ENCODE measurements around the gene IGF2.
"Not testable (repeated sequence)": the region's sequence is repeated elsewhere in the genome, so short reads cannot be mapped to it uniquely, and the experiment has no call there.

Gene IGF2

GRCh38 chr11:2136209-2136951 lies 2.8 kb downstream of the IGF2 start:
- DNase-seq: peak; percentile 21

GRCh38 chr11:2135648-2136201 lies 3.5 kb downstream of the IGF2 start:
- no peak for DNase-seq

- no peak for DNase-seq
Measured at GRCh38 chr11:2135018-2135569, 4.1 kb downstream of the IGF2 start.

- no peak for DNase-seq
Measured at GRCh38 chr11:2134022-2135010, 4.9 kb downstream of the IGF2 start.

GRCh38 chr11:2133241-2134021 lies 5.8 kb downstream of the IGF2 start:
- DNase-seq: peak; percentile 43

- DNase-seq: peak; percentile 21
Measured at GRCh38 chr11:2132874-2133240, 6.3 kb downstream of the IGF2 start.

- DNase-seq: no peak
Measured at GRCh38 chr11:2132246-2132645, 6.9 kb downstream of the IGF2 start.

- DNase-seq: no peak
Measured at GRCh38 chr11:2131371-2132236, 7.6 kb downstream of the IGF2 start.

- DNase-seq: no peak
Measured at GRCh38 chr11:2130881-2131352, 8.3 kb downstream of the IGF2 start.

GRCh38 chr11:2129699-2130366 lies 9.4 kb downstream of the IGF2 start:
- no peak for DNase-seq

GRCh38 chr11:2129308-2129698 lies 9.9 kb downstream of the IGF2 start:
- DNase-seq: no peak

- no peak for DNase-seq
Measured at GRCh38 chr11:2128511-2129307, 10.5 kb downstream of the IGF2 start.

GRCh38 chr11:2128130-2128510 lies 11.1 kb downstream of the IGF2 start:
- DNase-seq: no peak

GRCh38 chr11:2127482-2128129 lies 11.6 kb downstream of the IGF2 start:
- DNase-seq: no peak

GRCh38 chr11:2126520-2127085 lies 12.6 kb downstream of the IGF2 start:
- no peak for DNase-seq

GRCh38 chr11:2124736-2125484 lies 14.3 kb downstream of the IGF2 start:
- DNase-seq: not testable (repeated sequence)

- DNase-seq: no peak
Measured at GRCh38 chr11:2123628-2123960, 15.6 kb downstream of the IGF2 start.

- DNase-seq: no peak
Measured at GRCh38 chr11:2122907-2123627, 16.1 kb downstream of the IGF2 start.

Data from eye (tissue), 1 donor.